Measurements from ENCODE around the gene HEPN1.

- TF ChIP-seq, protein P1, sequence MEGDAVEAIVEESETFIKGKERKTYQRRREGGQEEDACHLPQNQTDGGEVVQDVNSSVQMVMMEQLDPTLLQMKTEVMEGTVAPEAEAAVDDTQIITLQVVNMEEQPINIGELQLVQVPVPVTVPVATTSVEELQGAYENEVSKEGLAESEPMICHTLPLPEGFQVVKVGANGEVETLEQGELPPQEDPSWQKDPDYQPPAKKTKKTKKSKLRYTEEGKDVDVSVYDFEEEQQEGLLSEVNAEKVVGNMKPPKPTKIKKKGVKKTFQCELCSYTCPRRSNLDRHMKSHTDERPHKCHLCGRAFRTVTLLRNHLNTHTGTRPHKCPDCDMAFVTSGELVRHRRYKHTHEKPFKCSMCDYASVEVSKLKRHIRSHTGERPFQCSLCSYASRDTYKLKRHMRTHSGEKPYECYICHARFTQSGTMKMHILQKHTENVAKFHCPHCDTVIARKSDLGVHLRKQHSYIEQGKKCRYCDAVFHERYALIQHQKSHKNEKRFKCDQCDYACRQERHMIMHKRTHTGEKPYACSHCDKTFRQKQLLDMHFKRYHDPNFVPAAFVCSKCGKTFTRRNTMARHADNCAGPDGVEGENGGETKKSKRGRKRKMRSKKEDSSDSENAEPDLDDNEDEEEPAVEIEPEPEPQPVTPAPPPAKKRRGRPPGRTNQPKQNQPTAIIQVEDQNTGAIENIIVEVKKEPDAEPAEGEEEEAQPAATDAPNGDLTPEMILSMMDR (IDR thresholded peaks at IDR 0.05 in 8 of 11, conservative IDR thresholded peaks at IDR 0.05 in 3 of 11), result no peak
- no peak for TF ChIP-seq POLR2A (IDR thresholded peaks at IDR 0.05)
These were observed 46.8 kb upstream of the HEPN1 start for GRCh38 chr11:124872280-124872679.
